ENCODE results near the gene CDC37L1. TPM values are rescaled to one million over a fixed set of nuclear protein-coding genes. Genes with fewer than 3 reads are reported as not detected.

CDC37L1 gene
- total RNA-seq, 1 donor from 2014 or later: 9.3 TPM

GRCh38 chr9:4725706-4726442 lies 46.5 kb downstream of the CDC37L1 start:
- Mint-ChIP-seq H3K36me3 (ENCODE audit: low read depth) (peaks cover 10% of the 10 kb centered on the region), H3K27ac (ENCODE audit: unreplicated experiment) (no peak overlapping the region), H3K27me3 (ENCODE audit: low read depth) (no peaks in the 10 kb centered on the region), H3K4me1 (peaks cover under 1% of the 10 kb centered on the region), H3K9me3 (no peaks in the 10 kb centered on the region), H3K4me3 (no peak overlapping the region)
- no peak for DNase-seq (ENCODE audit: low read depth, low spot score)
- TF ChIP-seq CTCF (conservative IDR thresholded peaks at IDR 0.05): no peak

GRCh38 chr9:4727593-4727992 lies 48.2 kb downstream of the CDC37L1 start:
- H3K4me1 Mint-ChIP-seq: peaks cover 5% of the 10 kb centered on the region
- no peak for DNase-seq (ENCODE audit: low read depth, low spot score)
- no peak for TF ChIP-seq CTCF (conservative IDR thresholded peaks at IDR 0.05)
- H3K36me3 Mint-ChIP-seq (ENCODE audit: low read depth): peaks cover 8% of the 10 kb centered on the region
- no peak overlapping the region for H3K27ac Mint-ChIP-seq (ENCODE audit: unreplicated experiment)
- no peak overlapping the region for H3K4me3 Mint-ChIP-seq
- H3K27me3 Mint-ChIP-seq (ENCODE audit: low read depth): no peaks in the 10 kb centered on the region
- no peaks in the 10 kb centered on the region for H3K9me3 Mint-ChIP-seq

- Mint-ChIP-seq H3K36me3 (ENCODE audit: low read depth) (peaks cover 3% of the 10 kb centered on the region), H3K27ac (ENCODE audit: unreplicated experiment) (no peak overlapping the region)
- no peak for DNase-seq (ENCODE audit: low read depth, low spot score)
These were observed 53.5 kb downstream of the CDC37L1 start for GRCh38 chr9:4732890-4733289.

GRCh38 chr9:4734150-4734549 lies 54.8 kb downstream of the CDC37L1 start:
- Mint-ChIP-seq H3K36me3 (ENCODE audit: low read depth) (peaks cover 3% of the 10 kb centered on the region), H3K9me3 (no peaks in the 10 kb centered on the region)

More at GRCh38 chr9:4732890-4733289, 53.5 kb downstream of the CDC37L1 start:
- Mint-ChIP-seq H3K27me3 (ENCODE audit: low read depth) (no peaks in the 10 kb centered on the region), H3K9me3 (no peaks in the 10 kb centered on the region), H3K4me3 (no peak overlapping the region), H3K4me1 (peaks cover 8% of the 10 kb centered on the region)
- no peak for TF ChIP-seq CTCF (conservative IDR thresholded peaks at IDR 0.05)

GRCh38 chr9:4738866-4739586 lies 59.7 kb downstream of the CDC37L1 start:
- no peak for DNase-seq (ENCODE audit: low read depth, low spot score)
- no peak for TF ChIP-seq CTCF (conservative IDR thresholded peaks at IDR 0.05)
- Mint-ChIP-seq H3K27ac (ENCODE audit: unreplicated experiment) (peak overlapping the region; percentile 71), H3K9me3 (no peaks in the 10 kb centered on the region), H3K27me3 (ENCODE audit: low read depth) (no peaks in the 10 kb centered on the region), H3K4me1 (peaks cover 31% of the 10 kb centered on the region), H3K4me3 (peak overlapping the region; percentile 91), H3K36me3 (ENCODE audit: low read depth) (peaks cover 3% of the 10 kb centered on the region)

More at GRCh38 chr9:4734150-4734549, 54.8 kb downstream of the CDC37L1 start:
- Mint-ChIP-seq H3K27me3 (ENCODE audit: low read depth) (no peaks in the 10 kb centered on the region), H3K4me3 (no peak overlapping the region), H3K27ac (ENCODE audit: unreplicated experiment) (peak overlapping the region; percentile 24), H3K4me1 (peaks cover 11% of the 10 kb centered on the region)
- no peak for DNase-seq (ENCODE audit: low read depth, low spot score)
- no peak for TF ChIP-seq CTCF (conservative IDR thresholded peaks at IDR 0.05)

All from neural crest cell (in vitro differentiated cells).